ENCODE data around the gene MCOLN3.
"Not testable (repeated sequence)": the region's sequence is repeated elsewhere in the genome, so short reads cannot be mapped to it uniquely, and the experiment has no call there.

The MCOLN3 gene

GRCh38 chr1:85047472-85048295 is 616 bp downstream of the MCOLN3 start:
- DNase-seq (ENCODE audit: low spot score) = peak; percentile 12

- no peak for DNase-seq (ENCODE audit: low spot score)
Observed at GRCh38 chr1:85047144-85047471, 1.2 kb downstream of the MCOLN3 start.

DNA sequence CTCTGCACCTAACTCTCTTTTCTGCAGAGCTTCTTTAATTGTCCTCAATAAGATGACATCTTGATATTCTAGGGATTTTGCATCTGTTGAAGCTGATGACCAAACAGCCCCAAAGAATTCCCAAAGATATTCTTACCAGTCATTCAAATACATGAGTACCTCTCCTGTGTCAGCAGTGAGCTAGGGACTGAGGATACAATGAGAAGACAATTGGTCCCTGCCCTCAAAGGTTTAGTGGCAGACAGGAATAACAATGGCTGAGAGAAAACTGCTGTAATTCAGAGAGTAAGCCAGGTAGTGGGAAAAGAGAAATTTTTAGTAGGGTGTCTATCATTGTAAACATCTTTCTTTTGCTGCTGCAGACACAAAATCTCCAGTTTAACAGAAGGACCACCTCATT is 5.9 kb downstream of the MCOLN3 start:
- DNase-seq (ENCODE audit: low spot score) = no peak

- DNase-seq (ENCODE audit: low spot score) = no peak
Observed at GRCh38 chr1:85041793-85042192, 6.5 kb downstream of the MCOLN3 start.

- no peak for DNase-seq (ENCODE audit: low spot score)
Observed at GRCh38 chr1:85033221-85033620, 15.1 kb downstream of the MCOLN3 start.

DNA sequence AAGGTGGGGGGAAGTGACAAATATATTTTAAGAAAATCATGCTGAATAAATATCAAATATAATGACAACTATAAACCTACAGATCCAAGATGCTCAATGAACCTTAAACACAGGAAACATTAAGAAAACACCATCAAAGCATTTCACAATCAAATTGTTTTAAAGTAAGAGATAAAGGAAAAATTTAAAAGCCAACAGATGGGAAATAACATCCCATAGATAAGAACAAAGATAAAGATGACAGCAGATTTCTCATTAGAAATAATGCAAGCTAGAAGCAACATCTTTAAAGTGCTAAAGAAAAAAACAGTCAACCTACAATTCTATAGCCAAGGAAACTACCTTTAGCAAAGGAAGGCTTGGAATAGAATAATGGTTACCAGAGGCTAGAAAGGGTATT is 17.8 kb downstream of the MCOLN3 start:
- DNase-seq (ENCODE audit: low spot score) = no peak

- DNase-seq (ENCODE audit: low spot score) = no peak
Observed at GRCh38 chr1:85028151-85028550, 20.1 kb downstream of the MCOLN3 start.

DNA sequence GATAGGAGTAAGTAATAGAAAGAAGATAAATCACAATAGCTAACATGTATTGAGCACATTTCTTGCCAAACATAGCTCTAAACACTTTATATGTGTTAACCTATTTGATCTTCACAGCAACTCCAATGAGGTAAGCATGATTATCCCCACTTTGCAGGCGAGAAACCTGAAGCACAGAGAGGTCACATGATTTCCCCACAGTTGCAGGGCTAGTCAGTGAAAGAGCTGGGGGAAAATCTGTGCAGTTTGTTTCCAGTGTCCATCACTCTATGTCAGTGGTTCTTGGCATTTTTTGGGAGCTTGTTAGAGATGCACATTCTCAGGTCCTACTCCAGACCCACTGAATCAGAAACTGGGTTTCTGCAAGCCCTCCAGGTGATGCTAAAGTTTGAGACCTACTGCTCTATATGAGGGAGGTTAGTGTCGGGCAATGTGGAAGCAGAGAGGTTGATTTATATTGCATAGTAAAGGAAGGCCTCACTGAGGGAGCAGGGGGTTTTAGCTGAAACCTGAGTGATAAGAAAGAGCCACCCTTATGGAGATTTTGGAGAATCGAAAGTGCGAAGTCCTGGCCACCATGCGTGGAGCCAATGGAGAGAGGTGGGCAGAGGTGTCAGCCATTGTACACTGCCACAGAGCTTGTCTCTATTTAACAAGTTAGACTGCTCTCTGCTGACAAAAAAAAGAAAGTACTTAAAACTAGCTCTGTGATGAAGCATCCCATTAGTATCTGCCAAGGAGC is 20.9 kb downstream of the MCOLN3 start:
- peak; percentile 36 for DNase-seq (ENCODE audit: low spot score)

- no peak for DNase-seq (ENCODE audit: low spot score)
Observed at GRCh38 chr1:85025940-85026339, 22.4 kb downstream of the MCOLN3 start.

DNA sequence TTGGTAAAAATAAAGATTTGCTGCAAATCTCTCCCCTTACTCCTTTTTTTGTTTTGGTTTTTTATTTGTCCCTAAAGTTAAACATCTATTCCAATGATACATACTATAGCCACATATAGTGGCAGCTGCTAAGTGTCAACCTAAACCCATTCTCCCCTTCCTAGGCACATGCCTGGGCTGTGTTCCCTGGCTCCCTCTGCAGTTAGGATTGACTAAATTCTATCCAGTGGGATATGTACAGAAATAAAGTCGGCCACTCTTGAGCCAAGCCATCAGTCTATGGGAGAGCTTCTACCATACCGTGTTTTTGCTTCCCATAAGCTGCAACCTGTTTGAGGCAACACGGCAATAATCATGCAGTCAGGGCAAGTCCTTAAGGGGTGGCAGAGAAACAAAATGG is 23.6 kb downstream of the MCOLN3 start:
- no peak for DNase-seq (ENCODE audit: low spot score)

DNA sequence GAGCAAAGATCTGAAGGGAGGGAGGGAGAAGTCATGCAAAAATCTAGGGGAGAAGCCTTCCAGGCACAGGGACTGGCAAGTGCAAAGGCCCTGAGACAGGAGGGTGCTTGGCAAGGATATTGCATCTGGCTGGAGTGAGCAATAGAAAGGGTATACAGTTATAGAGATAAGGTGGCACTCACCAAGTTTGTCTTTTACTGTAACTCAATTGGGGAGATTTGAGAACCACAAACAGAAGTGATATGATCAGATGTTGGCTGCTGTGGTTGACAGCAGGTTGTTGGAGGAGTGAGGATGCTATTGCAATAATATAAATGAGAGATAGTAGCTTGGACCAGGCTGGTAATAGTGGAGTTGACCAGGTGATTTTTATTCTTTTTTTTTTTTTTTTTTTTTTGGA is 25.6 kb downstream of the MCOLN3 start:
- DNase-seq (ENCODE audit: low spot score) = no peak

GRCh38 chr1:85019994-85020393 is 28.3 kb downstream of the MCOLN3 start:
- DNase-seq (ENCODE audit: low spot score) = peak; percentile 73

GRCh38 chr1:85015826-85016225 is 32.5 kb downstream of the MCOLN3 start:
- no peak for DNase-seq (ENCODE audit: low spot score)

DNA sequence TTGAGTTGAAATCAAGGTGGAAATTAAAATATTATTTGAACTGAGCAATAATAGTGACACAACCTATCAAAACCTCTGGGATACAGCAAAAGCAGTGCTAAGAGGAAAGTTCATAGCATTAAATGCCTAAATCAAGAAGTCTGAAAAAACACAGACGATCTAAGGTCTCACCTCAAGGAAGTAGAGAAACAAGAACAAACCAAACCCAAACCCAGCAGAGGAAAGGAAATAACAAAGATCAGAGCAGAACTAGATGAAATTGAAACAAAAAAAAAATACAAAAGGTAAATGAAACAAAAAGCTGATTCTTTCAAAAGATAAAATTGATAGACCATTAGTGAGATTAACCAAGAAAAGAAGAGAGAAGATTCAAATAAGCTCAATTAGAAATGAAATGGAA is 42.7 kb downstream of the MCOLN3 start:
- DNase-seq (ENCODE audit: low spot score) = not testable (repeated sequence)

GRCh38 chr1:85001742-85002141 is 46.6 kb downstream of the MCOLN3 start:
- DNase-seq (ENCODE audit: low spot score) = no peak

DNA sequence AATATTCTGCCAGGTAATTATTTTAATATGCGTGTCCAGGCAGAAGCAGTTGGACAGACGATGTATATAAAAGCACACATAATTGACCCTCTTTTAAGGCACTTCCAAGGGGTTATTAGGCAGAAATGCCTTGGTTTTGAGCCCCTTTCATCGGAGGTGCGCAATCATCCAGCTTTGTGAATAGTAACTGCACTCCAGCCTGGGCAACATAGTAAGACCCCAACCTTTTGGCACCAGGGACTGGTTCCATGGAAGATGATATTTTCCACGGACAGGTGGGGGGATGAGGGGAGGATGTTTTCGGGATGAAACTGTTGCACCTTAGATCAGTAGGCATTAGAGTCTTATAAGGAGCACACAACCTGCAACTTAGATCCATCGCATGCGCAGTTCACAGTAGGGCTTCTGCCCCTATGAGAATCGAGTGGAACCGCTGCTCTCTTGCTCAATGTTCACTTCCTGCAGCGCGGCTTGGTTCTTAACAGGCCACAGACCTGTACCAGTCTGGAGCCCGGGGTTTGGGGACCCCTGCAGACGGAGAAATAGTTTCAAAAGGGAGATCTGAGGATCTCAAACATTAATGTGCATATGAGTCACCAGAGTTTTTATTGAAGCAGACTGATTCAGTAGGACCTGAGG is 49.5 kb downstream of the MCOLN3 start:
- no peak for DNase-seq (ENCODE audit: low spot score)

GRCh38 chr1:84997667-84998600 is 50.4 kb downstream of the MCOLN3 start:
- peak; percentile 40 for DNase-seq (ENCODE audit: low spot score)

GRCh38 chr1:84996846-84997666 is 51.2 kb downstream of the MCOLN3 start, which contains the start of gene MCOLN2:
Gene MCOLN2, minus strand, starts transcription at chr1:84997113. Its CDS starts 241 bp downstream, at chr1:84996872.
- DNase-seq (ENCODE audit: low spot score) = peak; percentile 75

- DNase-seq (ENCODE audit: low spot score) = no peak
Observed at GRCh38 chr1:84995484-84996334, 52.6 kb downstream of the MCOLN3 start.
